Astrocyte of the cerebellum (primary cell): ENCODE measurements around the gene PRKCA.
"Not testable (repeated sequence)": the region's sequence is repeated elsewhere in the genome, so short reads cannot be mapped to it uniquely, and the experiment has no call there.

Experiments
- DNase-seq: peaks from one replicate; pipeline ENCODE4 v3.0.0-alpha.2; 2011; ENCODE audit warnings: low read depth
- H3K4me3 ChIP-seq: 2 replicates; pipeline ENCODE4 v1.5.1; 2011; ENCODE audit warnings: mild to moderate bottlenecking, low read depth, low read length, moderate library complexity
- in situ Hi-C: cut with HindIII; loops from 2 replicates; pipeline ENCODE4 v1.10.0; 2017; ENCODE audit warnings: low sequenced_read_pairs
- TF ChIP-seq, protein P1 (sequence below): IDR thresholded peaks from 2 replicates; pipeline ENCODE4 v1.5.1; 2012; ENCODE audit warnings: low read length, low read depth, moderate library complexity, mild to moderate bottlenecking; ENCODE audit errors: missing control alignments

The PRKCA gene

GRCh38 chr17:66450008-66450851, 147.8 kb downstream of the PRKCA start:
- no peak overlapping the region for H3K4me3 ChIP-seq
- TF ChIP-seq, protein P1, sequence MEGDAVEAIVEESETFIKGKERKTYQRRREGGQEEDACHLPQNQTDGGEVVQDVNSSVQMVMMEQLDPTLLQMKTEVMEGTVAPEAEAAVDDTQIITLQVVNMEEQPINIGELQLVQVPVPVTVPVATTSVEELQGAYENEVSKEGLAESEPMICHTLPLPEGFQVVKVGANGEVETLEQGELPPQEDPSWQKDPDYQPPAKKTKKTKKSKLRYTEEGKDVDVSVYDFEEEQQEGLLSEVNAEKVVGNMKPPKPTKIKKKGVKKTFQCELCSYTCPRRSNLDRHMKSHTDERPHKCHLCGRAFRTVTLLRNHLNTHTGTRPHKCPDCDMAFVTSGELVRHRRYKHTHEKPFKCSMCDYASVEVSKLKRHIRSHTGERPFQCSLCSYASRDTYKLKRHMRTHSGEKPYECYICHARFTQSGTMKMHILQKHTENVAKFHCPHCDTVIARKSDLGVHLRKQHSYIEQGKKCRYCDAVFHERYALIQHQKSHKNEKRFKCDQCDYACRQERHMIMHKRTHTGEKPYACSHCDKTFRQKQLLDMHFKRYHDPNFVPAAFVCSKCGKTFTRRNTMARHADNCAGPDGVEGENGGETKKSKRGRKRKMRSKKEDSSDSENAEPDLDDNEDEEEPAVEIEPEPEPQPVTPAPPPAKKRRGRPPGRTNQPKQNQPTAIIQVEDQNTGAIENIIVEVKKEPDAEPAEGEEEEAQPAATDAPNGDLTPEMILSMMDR = no peak
- no peak for DNase-seq
- in situ Hi-C loops = no loop called here

DNA sequence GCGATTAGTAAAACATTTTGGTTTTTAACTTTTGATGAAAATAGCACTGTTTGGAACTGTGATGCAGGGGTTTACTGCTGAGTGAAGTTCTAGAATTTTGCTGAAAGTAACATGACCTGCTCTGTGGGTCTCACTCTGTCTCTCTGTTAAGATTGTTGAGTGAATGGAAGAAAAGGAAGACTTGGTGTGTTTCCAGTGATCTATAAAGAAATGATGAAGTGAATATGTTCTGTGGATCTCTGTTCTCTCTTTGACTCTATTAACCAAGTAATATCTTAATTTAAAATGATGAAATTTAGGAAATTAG, 148.4 kb downstream of the PRKCA start:
- DNase-seq = no peak
- no peak overlapping the region for H3K4me3 ChIP-seq
- TF ChIP-seq, protein P1 = no peak
- in situ Hi-C loops = no loop called here

- no peak for DNase-seq
- no peak overlapping the region for H3K4me3 ChIP-seq
- TF ChIP-seq, protein P1 = no peak
- in situ Hi-C loops = no loop called here
Measured at GRCh38 chr17:66451188-66452149, 149.1 kb downstream of the PRKCA start.

DNA sequence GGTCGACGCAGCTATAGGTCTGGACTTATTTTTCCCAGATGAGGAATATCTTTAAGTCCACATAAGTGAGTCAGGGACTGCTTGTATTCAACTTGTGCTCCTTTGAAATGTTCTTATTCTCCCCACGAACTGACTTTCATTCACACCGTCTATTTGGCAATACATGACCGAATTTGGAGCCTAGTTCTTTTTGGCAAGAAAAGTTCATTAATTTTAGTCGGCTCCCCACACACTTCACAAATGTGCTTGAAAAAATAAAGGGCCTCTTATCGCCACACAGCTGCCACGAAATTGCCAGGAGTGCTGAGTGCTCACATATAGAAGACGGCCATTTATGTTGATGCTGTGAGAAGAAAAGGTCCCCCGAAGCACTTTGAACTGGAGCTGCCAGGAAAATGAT, 152.6 kb downstream of the PRKCA start:
- in situ Hi-C loops = no loop called here
- DNase-seq = peak; percentile 47
- TF ChIP-seq, protein P1 = no peak

DNA sequence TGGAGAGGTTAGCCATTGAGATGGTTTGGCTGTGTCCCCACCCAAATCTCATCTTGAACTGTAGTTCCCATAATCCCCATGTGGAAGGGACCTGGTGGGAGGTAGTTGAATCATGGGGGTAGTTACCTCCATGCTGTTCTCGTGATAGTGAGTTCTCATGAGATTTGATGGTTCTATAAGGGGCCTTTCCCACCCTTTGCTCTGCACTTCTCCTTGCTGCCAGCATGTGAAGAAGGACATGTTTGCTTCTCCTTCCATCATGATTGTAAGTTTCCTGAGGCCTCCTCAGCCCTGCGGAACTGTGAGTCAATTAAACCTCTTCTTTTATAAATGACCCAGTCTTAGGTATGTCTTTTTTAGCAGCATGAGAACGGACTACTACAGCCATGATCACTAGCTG, 155.1 kb downstream of the PRKCA start:
- in situ Hi-C loops, H3K4me3 ChIP-seq, DNase-seq: not testable (repeated sequence)

More for the DNA sequence above, 152.6 kb downstream of the PRKCA start:
- no peak overlapping the region for H3K4me3 ChIP-seq

GRCh38 chr17:66458782-66459181, 156.4 kb downstream of the PRKCA start:
- TF ChIP-seq, protein P1 = no peak
- DNase-seq = no peak
- in situ Hi-C loops = no loop called here
- no peak overlapping the region for H3K4me3 ChIP-seq
